Left ventricle myocardium superior (tissue), 1 donor: ENCODE measurements around the gene GNAS. TPM values are rescaled to one million over a fixed set of nuclear protein-coding genes. Genes with fewer than 3 reads are reported as not detected.
"Not testable (repeated sequence)": the region's sequence is repeated elsewhere in the genome, so short reads cannot be mapped to it uniquely, and the experiment has no call there.

Experiments
- ATAC-seq: fragments of 200-7000 bp; cut with Tn5 transposase; one replicate; pipeline ENCODE4 v1.9.1; 2020; ENCODE audit warnings: mild to moderate bottlenecking, moderate library complexity
- DNase-seq: peaks from one replicate; pipeline ENCODE4 v3.0.0-alpha.2; 2020
- intact Hi-C: fragments of 100-400 bp; cut with micrococcal nuclease; formaldehyde crosslinking; loops from one replicate; pipeline ENCODE4 v1.11.0; 2022
- long read RNA-seq: library from polyadenylated mRNA; unstranded; transcript quantifications from one replicate; pipeline ENCODE4 v2.0.0, GENCODE V29; 2021
- total RNA-seq: library from RNA; stranded (reverse); fragmentation: NEBNext Ultra II Directional; extraction: Animal tissue kit (Norgen Biotek cat#: 25700); gene quantifications from one replicate; pipeline ENCODE4 v1.2.1, GENCODE V29; 2021
- donor health status: DM: no; HTN: yes; CAD: no; lungs with severe emphysema.

GNAS gene
- 1,575 TPM for total RNA-seq
- long read RNA-seq, transcript GNAS-211 (12 exons, 1,931 nt), result minor isoform, 971 of 3,571 reads
- long read RNA-seq, transcript GNAS-201 (12 exons, 1,866 nt), result minor isoform, 486 of 3,571 reads
- long read RNA-seq, transcript GNAS-210 (13 exons, 1,972 nt), result major isoform, 1,625 of 3,571 reads
- long read RNA-seq, transcript GNAS-207 (13 exons, 1,975 nt), result minor isoform, 198 of 3,571 reads
- long read RNA-seq, partial matches to known transcripts, result 92 of 3,571 reads
- long read RNA-seq, other reads (novel, unspliced or antisense), result 89 of 3,571 reads

DNA sequence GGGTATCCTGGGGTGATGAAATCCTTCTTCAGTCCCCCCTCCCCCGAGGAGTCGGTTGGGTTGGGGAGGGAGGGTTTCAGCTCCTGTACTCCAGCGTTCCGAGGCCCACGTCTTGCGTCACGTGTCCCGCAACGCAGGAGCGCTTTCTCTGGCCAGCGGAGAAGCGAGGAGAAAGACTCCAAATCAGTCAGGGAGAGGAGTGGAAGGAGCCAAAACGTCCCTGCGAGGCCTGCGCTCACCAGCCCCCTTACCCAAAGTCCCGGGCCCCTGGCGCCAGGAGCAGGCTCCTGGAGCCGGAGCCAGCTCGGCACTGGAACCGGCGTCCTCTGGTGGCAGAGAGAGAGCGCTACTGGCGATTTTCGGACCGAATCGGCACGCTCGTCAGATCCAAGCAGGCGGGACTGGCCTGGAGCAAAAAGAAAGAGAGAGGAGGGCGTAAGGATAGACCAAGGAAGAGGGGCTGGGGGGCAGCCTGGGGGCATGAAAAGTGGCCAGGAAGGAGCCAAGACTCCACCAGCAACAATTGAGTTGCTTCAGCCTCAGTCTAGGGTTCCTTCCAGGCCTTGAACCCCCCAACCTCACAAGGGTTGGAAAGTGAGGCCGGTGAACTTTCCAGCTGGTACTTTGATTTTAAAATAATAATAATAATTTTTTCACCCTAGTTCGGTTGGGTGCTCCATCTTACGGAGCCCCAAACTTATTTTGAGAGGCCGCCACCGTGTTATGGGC is at the start of gene GNAS:
Gene GNAS (plus strand): TSS at position 174 of the 729 bp plus-strand sequence.
- DNase-seq, result peak; percentile 79
- ATAC-seq, result peak; percentile 73
- intact Hi-C loops, result no loop called here

GRCh38 chr20:58803533-58803932 is 49.0 kb upstream of the GNAS start:
- ATAC-seq, result no peak
- intact Hi-C loops, result no loop called here
- no peak for DNase-seq

GRCh38 chr20:58807801-58808200 is 44.7 kb upstream of the GNAS start:
- intact Hi-C loops, result no loop called here
- no peak for DNase-seq
- ATAC-seq, result no peak

GRCh38 chr20:58808271-58809046 is 44.1 kb upstream of the GNAS start:
- no peak for ATAC-seq
- DNase-seq, result no peak
- intact Hi-C loops, result no loop called here

DNA sequence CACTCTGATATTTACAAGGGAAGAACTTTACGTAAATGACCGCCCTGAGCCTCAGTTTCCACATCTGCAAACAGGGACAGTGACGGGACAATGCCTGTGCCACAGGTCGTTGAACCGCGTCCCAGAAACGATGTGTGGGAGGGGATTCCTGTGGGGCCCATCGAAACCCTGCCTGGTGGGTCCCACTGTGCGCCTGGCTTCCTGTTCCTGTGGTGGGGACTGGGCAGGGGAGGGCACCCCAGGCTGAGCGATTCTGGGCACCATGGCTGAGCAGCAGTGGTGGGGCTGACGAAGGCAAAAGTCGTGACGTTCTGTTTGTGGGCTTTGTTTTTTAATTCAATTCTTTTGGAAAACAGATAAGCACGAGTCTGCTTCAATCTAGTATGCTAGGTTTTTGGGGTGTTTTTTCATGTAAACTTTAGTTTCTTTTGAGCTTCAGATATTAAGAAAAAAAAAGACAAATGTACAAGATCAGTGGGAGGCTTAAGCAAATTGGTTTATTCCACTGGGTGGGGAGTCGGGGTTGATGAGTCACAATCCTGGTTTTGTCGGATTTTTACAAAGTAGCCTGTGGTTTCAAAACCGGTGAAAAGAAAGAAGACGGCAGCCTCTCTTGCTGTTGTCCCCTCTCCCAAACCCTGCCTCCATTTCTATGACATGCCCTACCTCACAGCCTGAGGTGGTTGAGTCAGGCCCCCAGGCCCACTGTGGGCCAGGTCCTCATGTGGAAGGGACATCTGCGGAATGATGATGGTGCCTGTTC is 42.2 kb upstream of the GNAS start:
- DNase-seq (no peak), ATAC-seq (no peak)
- intact Hi-C loops, result no loop called here

DNA sequence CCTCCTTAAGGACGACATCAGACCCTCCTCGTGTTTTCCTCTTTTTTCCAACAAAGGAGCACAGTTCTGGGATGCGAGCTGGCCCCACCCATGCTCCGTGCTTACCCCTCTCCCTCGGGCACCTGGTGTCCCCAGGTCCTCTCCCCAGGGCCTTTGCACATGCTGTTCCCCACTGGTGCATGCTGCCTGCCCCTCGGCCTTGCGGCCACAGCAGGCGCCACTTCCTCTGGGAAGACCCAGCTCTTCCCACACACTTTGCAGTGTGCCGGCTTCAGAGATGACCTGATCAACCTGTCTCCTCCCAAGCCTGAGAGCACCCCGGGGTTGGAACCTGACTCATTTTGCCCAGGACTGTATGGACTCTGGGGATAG is 41.7 kb upstream of the GNAS start:
- intact Hi-C loops, result no loop called here
- no peak for DNase-seq
- ATAC-seq, result no peak

DNA sequence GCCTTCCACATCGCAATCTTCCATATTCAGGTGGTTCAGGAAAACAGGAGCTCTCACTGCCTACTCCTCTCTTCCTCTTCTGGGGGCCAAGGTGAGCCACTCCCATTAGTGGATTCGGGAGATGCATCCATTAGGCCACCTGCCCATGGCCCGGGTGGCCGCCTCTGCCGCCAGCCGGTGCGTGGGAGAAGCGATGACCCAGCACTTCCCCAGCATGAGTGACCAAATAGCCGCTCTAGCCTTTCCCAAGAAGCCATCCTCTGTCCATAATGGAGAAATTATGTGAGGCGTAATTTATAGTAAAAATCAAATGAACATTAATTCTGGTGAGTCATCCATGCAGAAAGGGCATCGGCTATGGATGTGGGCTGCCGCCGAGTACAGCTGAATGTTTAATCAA is 41.2 kb upstream of the GNAS start:
- ATAC-seq (no peak), DNase-seq (no peak)
- intact Hi-C loops, result no loop called here

GRCh38 chr20:58813369-58813768 is 39.1 kb upstream of the GNAS start:
- DNase-seq (no peak), ATAC-seq (no peak)
- intact Hi-C loops, result no loop called here

- ATAC-seq (no peak), DNase-seq (no peak)
- intact Hi-C loops, result no loop called here
Measured at GRCh38 chr20:58815448-58815847, 37.1 kb upstream of the GNAS start.

DNA sequence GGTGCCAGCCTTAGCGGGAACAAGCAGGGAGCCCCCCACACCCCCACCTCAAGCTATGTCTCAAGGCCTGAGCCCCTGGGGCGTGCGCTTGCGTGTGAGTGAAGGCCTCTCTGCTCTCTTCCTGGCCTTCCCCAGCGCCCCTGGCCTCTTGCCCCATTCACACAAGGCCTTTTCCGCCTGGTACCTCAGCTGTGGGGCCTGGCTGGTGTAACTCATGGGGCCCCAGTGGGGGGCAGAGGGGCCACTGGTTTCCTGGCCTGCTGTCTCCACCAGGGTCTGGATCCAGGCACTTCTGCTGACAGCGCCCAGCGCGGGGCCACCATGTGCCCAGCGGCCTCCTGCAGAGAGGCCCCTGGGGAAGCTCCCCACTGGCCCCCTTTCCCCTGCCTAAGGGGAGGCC is 36.5 kb upstream of the GNAS start:
- DNase-seq, result no peak
- intact Hi-C loops, result no loop called here
- ATAC-seq, result no peak

- DNase-seq (no peak), ATAC-seq (no peak)
- intact Hi-C loops, result no loop called here
Measured at GRCh38 chr20:58816957-58817651, 35.4 kb upstream of the GNAS start.

DNA sequence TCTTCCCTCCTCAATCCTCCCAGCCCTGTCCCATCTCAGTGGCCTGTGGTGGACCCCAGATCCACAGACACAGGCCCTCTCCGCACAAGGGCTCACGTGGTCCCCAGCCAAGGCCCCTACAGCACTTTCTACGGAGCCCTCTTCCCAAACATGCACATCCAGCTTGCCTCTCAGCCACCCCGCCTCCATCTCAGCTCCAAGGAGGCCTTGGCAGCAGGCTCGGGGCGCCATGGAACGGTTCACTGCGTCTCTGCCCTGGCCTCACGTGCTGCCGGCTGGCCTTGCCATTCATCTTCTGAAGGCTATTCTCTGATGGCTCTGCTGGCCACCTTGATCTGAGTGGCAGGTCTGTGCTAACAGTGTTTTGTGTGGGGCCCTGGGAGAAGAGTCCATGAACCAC is 34.8 kb upstream of the GNAS start:
- ATAC-seq, result no peak
- intact Hi-C loops, result no loop called here
- no peak for DNase-seq

DNA sequence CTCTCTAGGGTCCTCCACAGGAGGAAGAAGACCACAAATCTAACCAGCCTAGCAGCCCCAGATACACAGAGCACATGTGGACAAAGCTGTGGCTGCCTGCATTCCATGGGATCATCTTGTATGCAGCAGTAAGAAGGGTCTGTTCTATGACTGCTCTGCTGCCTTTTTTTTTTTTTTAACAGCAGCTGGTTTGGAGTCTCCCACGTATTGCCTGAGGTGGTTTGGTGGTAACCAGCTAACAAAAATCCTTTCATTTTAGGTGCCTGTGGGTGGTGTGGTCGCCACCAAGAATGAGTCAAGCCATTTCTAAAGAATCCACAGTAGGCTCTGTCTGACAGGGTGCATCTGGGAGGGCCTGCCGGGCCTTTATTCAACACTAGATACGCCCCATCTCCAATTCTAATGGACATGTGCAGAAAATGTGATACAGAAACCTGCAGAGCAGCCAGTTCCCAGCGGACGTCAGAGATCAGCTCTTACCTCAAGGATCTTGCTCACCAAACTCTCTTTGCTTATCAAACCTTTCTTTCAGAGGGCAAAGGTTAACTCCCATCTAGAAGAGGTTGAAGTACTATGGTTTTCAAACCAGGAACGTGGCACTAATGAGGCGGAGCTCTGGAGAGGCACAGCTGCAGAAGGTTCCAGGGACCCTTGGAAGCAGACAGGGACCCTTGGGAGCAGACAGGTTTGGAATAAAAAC is 33.8 kb upstream of the GNAS start:
- intact Hi-C loops, result no loop called here
- DNase-seq (no peak), ATAC-seq (no peak)

DNA sequence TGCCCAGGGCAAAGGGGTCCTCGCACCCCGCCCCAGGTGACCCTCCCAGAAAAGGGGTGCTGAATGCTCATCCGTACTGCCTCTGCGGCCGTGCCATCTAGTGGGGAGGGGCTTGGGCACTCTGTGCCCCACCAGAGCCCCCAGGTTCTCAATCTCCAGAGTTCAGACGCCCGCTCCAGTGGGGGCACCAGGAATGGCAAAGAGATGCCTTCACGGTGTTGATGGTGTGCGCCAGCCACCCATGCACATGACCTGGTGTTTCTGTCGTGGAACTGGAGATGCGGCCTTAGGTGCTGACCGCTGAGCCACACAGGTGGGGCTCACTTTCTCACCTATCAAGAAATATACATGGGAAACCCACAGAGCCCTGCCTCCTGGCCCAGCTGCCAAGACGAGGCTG is 32.6 kb upstream of the GNAS start:
- ATAC-seq (no peak), DNase-seq (no peak)
- intact Hi-C loops, result no loop called here

DNA sequence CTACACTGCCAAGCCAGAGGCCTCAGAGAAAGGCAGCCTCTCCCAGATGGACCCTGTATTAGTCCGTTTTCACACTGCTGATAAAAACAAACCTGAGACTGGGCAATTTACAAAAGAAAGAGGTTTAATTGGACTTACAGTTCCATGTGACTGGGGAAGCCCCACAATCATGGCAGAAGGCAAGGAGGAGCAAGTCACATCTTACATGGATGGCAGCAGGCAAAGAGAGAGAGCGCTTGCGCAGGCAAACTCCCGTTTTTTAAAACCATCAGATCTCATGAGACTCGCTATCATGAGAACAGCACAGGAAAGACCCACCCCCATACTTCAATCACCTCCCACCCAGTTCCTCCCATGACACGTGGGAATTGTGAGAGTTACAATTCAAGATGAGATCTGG is 32.0 kb upstream of the GNAS start:
- ATAC-seq, DNase-seq, intact Hi-C loops: not testable (repeated sequence)

GRCh38 chr20:58822149-58822548 is 30.4 kb upstream of the GNAS start:
- intact Hi-C loops, result no loop called here
- no peak for ATAC-seq
- no peak for DNase-seq

GRCh38 chr20:58822748-58823730 is 29.5 kb upstream of the GNAS start:
- intact Hi-C loops, result no loop called here
- DNase-seq (no peak), ATAC-seq (no peak)
